Urinary bladder (tissue), 4 donors: ENCODE results near the gene DMAC2. TPM values are rescaled to one million over a fixed set of nuclear protein-coding genes. Genes with fewer than 3 reads are reported as not detected.
"Not testable (repeated sequence)": the region's sequence is repeated elsewhere in the genome, so short reads cannot be mapped to it uniquely, and the experiment has no call there.

Experiments
- DNase-seq: peaks from one replicate; pipeline ENCODE4 v3.0.0-alpha.2; 2015; ENCODE audit errors: extremely low spot score
- H3K27ac ChIP-seq: one replicate; pipeline ENCODE4 v1.5.1; 2013; ENCODE audit warnings: low read depth, mild to moderate bottlenecking, moderate library complexity
- H3K36me3 ChIP-seq: one replicate; pipeline ENCODE4 v1.6.1; 2013; ENCODE audit warnings: mild to moderate bottlenecking, moderate library complexity; ENCODE audit not compliant: insufficient read depth
- H3K4me1 ChIP-seq: one replicate; pipeline ENCODE4 v1.6.1; 2013; ENCODE audit warnings: mild to moderate bottlenecking, moderate library complexity; ENCODE audit not compliant: insufficient read depth
- H3K4me3 ChIP-seq: one replicate; pipeline ENCODE4 v1.5.1; 2013; ENCODE audit warnings: low read depth, low read length
- WGBS: extraction: QIAGEN DNeasy Blood & Tissue Kit; methylation state at CpG from one replicate; pipeline ENCODE4 v1.1.7; 2013; 5-methylcytosine and 5-hydroxymethylcytosine counted together
- polyA plus RNA-seq: library from polyadenylated mRNA; stranded (reverse); fragments of 200-250 nt; gene quantifications from one replicate; pipeline ENCODE4 v1.2.3, GENCODE V29; 2013
- total RNA-seq: library from RNA; depleted of rRNA; stranded (reverse); fragments of >200 nt; gene quantifications from one replicate; pipeline ENCODE4 v1.2.3, GENCODE V29; 2014
- donor health status: healthy with polysubstance abuse.
- donor health status: healthy.

Gene DMAC2
- total and polyA plus RNA-seq, 2 donors: 15.2 to 77.4 TPM

DNA sequence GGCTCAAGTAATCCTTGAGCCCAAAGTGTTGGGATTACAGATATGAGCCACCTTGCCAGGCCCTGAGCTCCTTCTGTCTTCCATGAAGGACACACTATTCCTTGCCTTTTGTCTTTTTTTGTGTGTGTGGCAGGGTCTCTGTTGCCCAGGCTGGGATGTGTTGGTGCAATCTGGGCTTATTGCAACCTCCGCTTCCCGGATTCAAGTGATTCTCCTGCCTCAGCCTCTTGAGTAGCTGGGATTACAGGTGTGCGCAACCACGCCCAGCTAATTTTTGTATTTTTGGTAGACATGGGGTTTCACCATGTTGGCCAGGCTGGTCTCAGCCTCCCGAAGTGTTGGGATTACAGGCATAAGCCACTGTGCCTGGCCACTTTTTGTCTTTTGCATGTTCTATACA, 30.9 kb downstream of the DMAC2 start:
- DNase-seq, H3K4me1 ChIP-seq, H3K27ac ChIP-seq, H3K4me3 ChIP-seq, H3K36me3 ChIP-seq: not testable (repeated sequence)
- WGBS: 96% methylated on average over 5 of the region's 5 CpGs

DNA sequence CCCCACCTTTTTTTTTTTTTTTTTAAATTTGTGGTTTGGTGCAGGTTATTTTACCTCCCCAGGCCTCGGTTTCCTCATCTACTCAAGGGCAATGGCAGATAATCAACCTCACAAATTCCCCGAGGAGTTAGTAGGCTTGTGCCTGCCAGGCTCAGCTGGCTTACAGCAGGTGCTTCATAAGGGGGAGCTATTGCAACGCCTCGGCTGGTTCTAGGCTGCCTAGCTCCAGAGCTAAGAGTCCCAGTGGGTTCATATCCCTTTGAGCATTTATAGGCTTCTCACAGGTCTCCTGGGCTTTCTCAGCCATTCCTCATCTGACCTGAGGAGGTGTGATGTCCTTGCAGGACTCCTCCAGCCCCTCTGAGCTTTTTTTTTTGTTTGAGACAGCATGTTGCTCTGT, 31.5 kb downstream of the DMAC2 start:
- H3K4me1 ChIP-seq: no peaks in the 10 kb centered on the region
- DNase-seq: no peak
- WGBS: 73% methylated on average over 4 of the region's 4 CpGs
- H3K27ac ChIP-seq: no peak overlapping the region
- no peak overlapping the region for H3K4me3 ChIP-seq
- no peaks in the 10 kb centered on the region for H3K36me3 ChIP-seq

DNA sequence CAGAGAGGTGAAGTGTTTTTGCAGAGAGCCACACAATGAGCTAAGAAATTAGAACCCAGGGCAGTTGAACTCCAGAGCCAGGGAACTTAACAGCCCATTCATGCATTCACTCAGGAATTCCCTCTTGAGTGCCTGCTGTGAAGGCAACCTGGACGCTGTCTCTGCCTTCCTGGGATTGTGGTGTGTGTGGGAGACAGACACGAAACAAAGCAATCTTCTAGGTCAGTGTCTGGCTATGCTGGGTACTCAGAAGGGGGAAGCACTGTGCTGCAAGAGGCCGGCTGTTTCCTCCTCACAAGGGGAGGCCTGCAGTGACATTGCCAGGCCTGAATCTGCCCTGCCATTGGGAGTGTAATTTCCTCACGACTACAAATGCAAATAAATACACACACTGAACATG, 32.4 kb downstream of the DMAC2 start:
- no peak overlapping the region for H3K27ac ChIP-seq
- WGBS: 67% methylated on average over 4 of the region's 4 CpGs
- H3K4me1 ChIP-seq: no peaks in the 10 kb centered on the region

DNA sequence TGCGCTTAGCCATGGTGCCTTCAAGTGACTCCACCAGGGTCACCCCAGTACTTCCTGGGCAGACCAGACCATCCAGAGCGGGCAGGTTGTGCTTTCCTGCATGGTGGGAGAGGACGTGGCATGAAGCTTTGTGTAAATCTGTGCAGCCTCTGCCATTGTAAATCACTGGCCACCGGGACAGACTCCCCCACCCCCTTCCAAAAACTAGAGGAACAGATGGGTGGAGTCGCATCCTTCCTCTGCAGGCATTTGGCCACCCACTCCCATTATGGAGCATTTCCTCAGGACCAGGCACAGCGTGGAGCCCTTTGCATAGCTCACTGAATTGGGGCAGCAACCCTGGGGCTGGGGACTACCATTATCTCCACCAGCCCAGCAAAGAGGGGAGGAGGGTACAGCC, 33.9 kb downstream of the DMAC2 start:
- Histone ChIP-seq H3K36me3 (no peaks in the 10 kb centered on the region), H3K4me1 (no peaks in the 10 kb centered on the region), H3K27ac (no peak overlapping the region), H3K4me3 (no peak overlapping the region)
- DNase-seq: no peak
- 84% methylated on average over 6 of the region's 6 CpGs for WGBS

More for the DNA sequence above, 32.4 kb downstream of the DMAC2 start:
- Histone ChIP-seq H3K4me3 (no peak overlapping the region), H3K36me3 (no peaks in the 10 kb centered on the region)
- DNase-seq: no peak

DNA sequence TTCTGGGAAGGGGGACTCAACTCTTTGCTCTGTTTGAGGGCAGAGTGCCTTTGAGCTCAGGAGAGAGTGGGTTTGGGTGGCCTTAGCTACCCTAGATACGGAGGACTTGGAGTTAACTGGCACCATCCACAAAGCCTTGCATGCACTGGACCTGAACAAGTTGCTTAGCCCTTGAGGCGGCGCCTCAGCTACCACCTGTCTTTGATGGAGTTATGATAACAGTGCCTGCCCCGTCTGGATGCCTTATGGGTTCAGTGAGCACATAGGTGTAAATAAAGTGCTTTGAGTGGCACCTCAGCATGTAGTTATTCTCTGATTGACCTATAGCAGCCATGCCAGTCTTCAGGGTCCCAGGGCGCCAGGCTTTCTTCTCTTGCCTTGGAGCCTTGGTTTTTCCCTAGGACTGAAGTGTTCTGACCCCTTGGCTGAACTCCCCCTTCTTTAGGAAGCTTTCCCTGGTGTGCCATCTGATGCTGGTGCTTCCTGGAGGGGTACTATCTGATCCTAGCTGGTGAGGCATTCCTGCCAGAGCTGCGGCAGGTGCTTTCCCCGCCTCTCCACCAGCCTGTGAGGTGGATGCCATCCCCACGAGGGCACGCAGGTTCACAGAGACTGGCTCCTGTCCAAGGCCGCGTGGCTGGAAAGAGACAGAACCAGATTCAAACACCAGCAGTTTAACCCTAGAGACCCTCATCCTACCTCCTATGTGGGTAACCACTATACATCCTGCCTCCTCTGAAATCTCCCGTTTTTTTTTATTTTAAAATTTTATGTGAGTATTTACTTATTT, 36.3 kb downstream of the DMAC2 start:
- DNase-seq: no peak
- 67% methylated on average over 12 of the region's 12 CpGs for WGBS
- H3K4me3 ChIP-seq: no peak overlapping the region
- H3K4me1 ChIP-seq: peaks cover 4% of the 10 kb centered on the region
- no peaks in the 10 kb centered on the region for H3K36me3 ChIP-seq
- H3K27ac ChIP-seq: no peak overlapping the region

DNA sequence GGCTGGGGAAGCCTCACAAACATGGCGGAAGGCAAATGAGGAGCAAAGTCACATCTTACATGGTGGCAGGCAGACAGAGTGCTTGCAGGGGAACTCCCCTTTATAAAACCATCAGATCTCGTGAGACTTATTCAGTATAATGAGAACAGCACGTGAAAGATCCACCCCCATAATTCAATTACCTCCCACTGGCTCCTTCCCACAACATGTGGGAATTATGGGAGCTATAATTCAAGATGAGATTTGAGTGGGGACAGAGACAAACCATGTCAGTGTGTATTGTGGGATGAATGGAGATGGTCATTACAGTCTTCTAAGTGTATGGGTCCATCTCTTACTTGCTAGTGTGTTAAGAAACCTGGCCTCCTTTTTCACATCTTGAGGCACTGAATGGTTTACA, 37.7 kb downstream of the DMAC2 start:
- H3K36me3 ChIP-seq: no peaks in the 10 kb centered on the region
- no peak for DNase-seq
- no peak overlapping the region for H3K27ac ChIP-seq
- H3K4me3 ChIP-seq: no peak overlapping the region
- WGBS: 81% methylated on average over 3 of the region's 3 CpGs
- peaks cover 4% of the 10 kb centered on the region for H3K4me1 ChIP-seq

DNA sequence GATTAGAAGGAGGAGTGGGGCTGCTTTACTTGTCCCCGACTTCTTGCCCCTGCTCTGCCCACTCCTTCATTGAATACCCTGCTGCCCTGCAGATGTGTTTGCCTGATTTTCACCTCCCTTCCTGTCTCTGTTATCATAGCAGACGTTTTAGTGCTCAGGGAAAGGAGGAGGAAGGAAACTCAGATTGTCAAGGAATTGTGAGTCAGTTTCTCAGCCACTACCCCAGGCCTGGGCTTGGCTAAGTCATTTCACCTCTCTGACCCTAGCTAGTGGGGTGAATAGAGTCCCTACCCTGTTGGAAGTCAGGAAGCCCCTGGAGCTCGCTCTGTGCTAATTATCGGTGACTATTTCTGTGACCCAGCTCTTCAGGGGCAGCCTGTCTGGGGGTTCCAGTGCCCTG, 38.2 kb downstream of the DMAC2 start:
- no peaks in the 10 kb centered on the region for H3K36me3 ChIP-seq
- peaks cover 4% of the 10 kb centered on the region for H3K4me1 ChIP-seq
- WGBS: 67% methylated on average over 4 of the region's 4 CpGs
- DNase-seq: no peak
- H3K4me3 ChIP-seq: no peak overlapping the region
- no peak overlapping the region for H3K27ac ChIP-seq

DNA sequence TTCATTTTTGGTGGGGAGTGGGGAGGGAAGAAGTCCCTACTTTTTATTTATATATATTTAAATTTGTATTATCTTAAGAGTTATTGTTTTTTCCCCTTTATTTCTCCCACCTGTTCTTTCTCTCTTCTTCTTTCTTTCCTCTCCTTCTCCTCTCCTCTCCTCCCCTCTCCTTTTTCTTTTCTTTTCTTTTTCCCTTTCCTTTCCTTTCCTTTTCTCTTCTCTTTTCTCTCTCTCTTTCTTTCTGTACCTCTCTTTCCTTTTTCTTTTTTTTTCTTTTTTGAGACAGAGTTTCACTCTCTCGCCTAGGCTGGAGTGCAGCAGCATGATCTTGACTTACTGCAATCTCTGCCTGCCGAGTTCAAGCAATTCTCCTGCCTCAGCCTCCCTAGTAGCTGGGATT, 40.2 kb downstream of the DMAC2 start:
- DNase-seq: no peak
- no peak overlapping the region for H3K27ac ChIP-seq
- 93% methylated on average over 2 of the region's 2 CpGs for WGBS
- no peaks in the 10 kb centered on the region for H3K36me3 ChIP-seq
- peaks cover 4% of the 10 kb centered on the region for H3K4me1 ChIP-seq
- no peak overlapping the region for H3K4me3 ChIP-seq

DNA sequence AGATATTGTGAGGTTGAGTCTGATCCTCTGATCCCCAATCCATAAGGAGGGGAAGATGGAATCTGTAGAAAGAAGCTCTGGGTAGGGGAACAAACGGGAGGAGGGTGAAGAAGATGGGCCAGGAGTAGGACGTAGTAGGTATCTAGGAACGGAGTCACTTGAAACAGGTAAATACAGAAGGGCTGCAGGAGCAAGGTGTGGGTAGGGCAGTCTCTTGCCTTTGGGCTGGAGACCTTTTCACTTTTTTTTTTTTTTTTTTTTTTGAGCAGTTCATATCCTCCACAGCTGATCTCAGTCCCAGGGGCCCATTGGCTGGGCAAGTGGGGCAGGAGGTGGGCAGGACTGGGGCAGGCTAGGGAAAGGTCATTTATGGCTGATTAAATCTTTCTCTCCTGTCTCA, 40.6 kb downstream of the DMAC2 start:
- peaks cover 4% of the 10 kb centered on the region for H3K4me1 ChIP-seq

DNA sequence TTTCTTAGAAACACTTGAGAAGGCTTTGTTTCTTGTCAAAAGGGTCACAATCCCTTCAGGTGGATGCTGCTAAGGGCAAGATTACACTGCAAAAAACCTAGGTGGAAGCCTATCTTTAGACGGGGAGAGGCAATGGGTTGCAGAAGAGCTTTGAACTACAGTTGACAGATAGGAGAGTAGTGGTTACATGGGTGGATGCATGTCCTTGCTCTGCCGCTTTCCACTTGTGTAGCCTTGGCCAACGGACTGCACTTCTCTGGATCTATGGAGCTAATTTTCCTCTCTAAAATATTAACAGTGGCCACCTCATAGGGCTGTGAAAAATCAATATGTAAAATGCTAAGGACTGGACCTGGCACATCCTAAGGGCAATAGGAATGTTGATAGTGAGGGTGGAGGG, 41.1 kb downstream of the DMAC2 start:
- peaks cover 4% of the 10 kb centered on the region for H3K4me1 ChIP-seq
- peak overlapping the region; percentile 77 for H3K4me3 ChIP-seq
- no peak overlapping the region for H3K27ac ChIP-seq
- H3K36me3 ChIP-seq: no peaks in the 10 kb centered on the region
- 48% methylated on average over 3 of the region's 3 CpGs for WGBS
- no peak for DNase-seq

More for the DNA sequence above, 40.6 kb downstream of the DMAC2 start:
- no peak for DNase-seq
- Histone ChIP-seq H3K36me3 (no peaks in the 10 kb centered on the region), H3K27ac (no peak overlapping the region), H3K4me3 (no peak overlapping the region)
- WGBS: 90% methylated on average over 3 of the region's 3 CpGs

DNA sequence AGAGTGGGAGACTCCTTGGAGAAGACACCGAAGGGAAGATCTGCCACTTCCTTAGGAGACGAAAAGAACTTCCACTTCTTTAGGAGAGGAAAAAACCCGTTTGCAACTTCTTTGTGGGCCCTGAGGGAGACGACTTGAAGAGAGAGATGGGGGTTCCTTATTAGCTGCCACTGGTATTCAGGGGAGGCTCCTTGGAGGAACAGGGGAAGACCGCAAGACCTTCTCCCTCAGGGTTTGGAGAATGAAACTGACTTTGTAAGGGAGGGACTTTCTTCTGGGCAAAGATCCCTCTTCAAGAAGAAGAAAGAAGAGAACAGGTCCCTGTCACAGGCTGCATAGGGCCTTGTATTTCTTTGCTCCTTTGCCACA, 41.7 kb downstream of the DMAC2 start:
- Histone ChIP-seq H3K4me1 (peaks cover 4% of the 10 kb centered on the region), H3K36me3 (no peaks in the 10 kb centered on the region), H3K27ac (peak overlapping the region; percentile 77), H3K4me3 (peak overlapping the region; percentile 77)
- DNase-seq: no peak
- WGBS: 0% methylated on average over 5 of the region's 5 CpGs

DNA sequence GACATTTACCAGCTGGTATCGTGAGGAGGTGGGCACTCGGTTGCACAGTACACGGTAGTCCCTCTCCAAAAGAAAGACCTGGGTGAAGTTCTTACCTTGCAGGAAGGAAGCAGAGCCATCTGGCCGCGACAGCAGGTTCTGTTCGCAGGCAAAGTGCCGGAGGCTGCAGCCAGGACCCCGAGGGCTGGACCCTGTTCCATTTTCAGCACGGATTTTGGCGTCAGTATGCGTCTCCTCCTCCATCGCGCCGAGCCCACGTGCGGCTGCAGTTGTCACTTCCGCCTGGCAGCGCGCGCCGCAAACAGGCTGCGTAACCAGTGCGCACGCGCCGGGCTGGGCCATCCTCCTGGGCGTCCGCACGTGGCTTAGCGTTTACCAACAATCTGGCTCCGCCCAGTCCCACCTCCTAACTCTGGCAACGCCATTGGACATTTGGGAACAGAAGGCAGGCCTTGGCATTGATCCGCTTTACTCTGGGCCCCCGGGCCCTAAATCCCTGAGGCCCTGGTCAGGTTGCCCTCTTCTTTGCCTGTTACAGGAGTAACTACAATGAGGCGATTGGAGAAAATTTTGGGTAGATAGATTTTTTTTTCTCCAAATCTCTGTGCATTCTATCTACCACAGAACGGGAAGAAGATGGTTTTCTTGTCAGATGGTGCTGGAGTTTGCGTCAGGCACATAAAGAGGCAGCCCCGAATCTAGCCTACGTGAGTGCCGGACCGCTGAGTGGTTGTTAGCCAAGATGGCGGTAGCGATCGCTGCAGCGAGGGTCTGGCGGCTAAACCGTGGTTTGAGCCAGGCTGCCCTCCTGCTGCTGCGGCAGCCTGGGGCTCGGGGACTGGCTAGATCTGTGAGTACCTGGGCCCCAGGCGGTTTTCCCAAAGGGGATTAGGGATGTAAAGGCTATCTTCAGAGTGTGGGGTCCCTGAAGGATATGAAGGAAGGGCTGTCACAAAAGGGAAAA, 42.3 kb downstream of the DMAC2 start, which contains the start of the genes BCKDHA and EXOSC5:
Gene BCKDHA (plus strand): TSS at position 733 of the 964 bp plus-strand sequence. CDS start 10 bp downstream, at position 743.
Gene EXOSC5 (minus strand): TSS at position 274 of the 964 bp plus-strand sequence. CDS start 31 bp downstream, at position 243.
- H3K36me3 ChIP-seq: no peaks in the 10 kb centered on the region
- DNase-seq: peak; percentile 100
- peaks cover 4% of the 10 kb centered on the region for H3K4me1 ChIP-seq
- H3K27ac ChIP-seq: peak within 1 kb of the TSS; percentile 77
- under 1% methylated on average over 50 of the region's 50 CpGs for WGBS
- H3K4me3 ChIP-seq: peak within 1 kb of the TSS; percentile 77

DNA sequence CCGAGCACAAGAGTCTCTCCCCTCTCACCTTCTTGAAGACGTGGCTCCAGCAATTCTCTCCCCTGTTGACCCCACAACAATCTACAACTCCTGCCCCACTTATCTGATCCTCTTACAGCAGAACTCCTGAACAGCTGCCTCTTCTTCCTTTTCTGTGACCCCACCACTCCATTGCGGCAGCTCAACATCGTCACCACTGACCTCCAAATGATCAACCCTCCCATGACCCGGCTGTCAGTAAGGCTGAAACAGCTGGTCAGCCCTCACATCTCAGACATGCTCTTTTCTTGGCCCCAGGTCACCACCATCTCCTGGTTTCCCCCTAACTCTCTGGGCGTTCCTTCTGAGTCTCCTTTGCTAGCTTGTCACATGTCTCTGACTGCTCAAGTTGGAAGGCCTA, 44.4 kb downstream of the DMAC2 start:
- peaks cover 4% of the 10 kb centered on the region for H3K4me1 ChIP-seq
- 69% methylated on average over 6 of the region's 6 CpGs for WGBS
- H3K4me3 ChIP-seq: no peak overlapping the region
- DNase-seq: no peak
- no peaks in the 10 kb centered on the region for H3K36me3 ChIP-seq
- no peak overlapping the region for H3K27ac ChIP-seq
